HAP-1 (cell line): ENCODE results near the gene MRPL3.

Experiments used
- DNase-seq, 2 experiments: peaks; one replicate each; pipeline ENCODE4 v3.0.0-alpha.2; 2016 to 2020; ENCODE audit warnings: low spot score in 2 of 2
- H3K27me3 ChIP-seq: fragments of 250-450 bp; sonication (Bioruptor Pico); 2 replicates; pipeline ENCODE4 v1.5.1; 2020; ENCODE audit warnings: low read depth, mild to moderate bottlenecking, moderate library complexity
- H3K36me3 ChIP-seq: fragments of 250-450 bp; sonication (Bioruptor Pico); replicated peaks from 2 replicates; pipeline ENCODE4 v1.5.1; 2020; ENCODE audit warnings: mild to moderate bottlenecking
- H3K4me1 ChIP-seq: fragments of 250-450 bp; sonication (Bioruptor Pico); 2 replicates; pipeline ENCODE4 v1.5.1; 2020; ENCODE audit warnings: mild to moderate bottlenecking
- H3K4me3 ChIP-seq: fragments of 250-450 bp; sonication (Bioruptor Pico); 2 replicates; pipeline ENCODE4 v1.5.1; 2020; ENCODE audit warnings: mild to moderate bottlenecking, moderate library complexity
- H3K9me3 ChIP-seq: fragments of 250-450 bp; sonication (Bioruptor Pico); 2 replicates; pipeline ENCODE4 v1.5.1; 2020; ENCODE audit warnings: mild to moderate bottlenecking, moderate library complexity
- in situ Hi-C: fragments of 300-500 bp; cut with MboI; formaldehyde crosslinking; loops from 3 replicates; pipeline ENCODE4 v1.14.3; 2020; ENCODE audit warnings: low sequenced_read_pairs, inconsistent platforms, mixed read lengths

The MRPL3 gene

GRCh38 chr3:131485119-131485518 is 17.7 kb downstream of the MRPL3 start:
- peaks cover 60% of the 10 kb centered on the region for H3K36me3 ChIP-seq
- no peaks in the 10 kb centered on the region for H3K27me3 ChIP-seq
- peaks cover 24% of the 10 kb centered on the region for H3K4me1 ChIP-seq
- in situ Hi-C loops = no loop called here
- no peak for DNase-seq
- H3K9me3 ChIP-seq = no peaks in the 10 kb centered on the region
- no peak overlapping the region for H3K4me3 ChIP-seq

- in situ Hi-C loops = no loop called here
- no peak for DNase-seq
- Histone ChIP-seq H3K27me3 (no peaks in the 10 kb centered on the region), H3K36me3 (peaks cover 59% of the 10 kb centered on the region), H3K9me3 (no peaks in the 10 kb centered on the region), H3K4me1 (peaks cover 24% of the 10 kb centered on the region), H3K4me3 (no peak overlapping the region)
Observed at GRCh38 chr3:131484496-131485111, 18.2 kb downstream of the MRPL3 start.

GRCh38 chr3:131480116-131480515 is 22.7 kb downstream of the MRPL3 start:
- DNase-seq = no peak
- H3K9me3 ChIP-seq = no peaks in the 10 kb centered on the region
- in situ Hi-C loops = no loop called here
- H3K4me1 ChIP-seq = peaks cover 35% of the 10 kb centered on the region
- H3K36me3 ChIP-seq = peaks cover 27% of the 10 kb centered on the region
- H3K4me3 ChIP-seq = no peak overlapping the region
- H3K27me3 ChIP-seq = no peaks in the 10 kb centered on the region

- Histone ChIP-seq H3K36me3 (peaks cover 14% of the 10 kb centered on the region), H3K4me3 (no peak overlapping the region), H3K27me3 (no peaks in the 10 kb centered on the region), H3K4me1 (peaks cover 42% of the 10 kb centered on the region), H3K9me3 (no peaks in the 10 kb centered on the region)
- no peak for DNase-seq
- in situ Hi-C loops = no loop called here
Observed at GRCh38 chr3:131477813-131478212, 25.0 kb downstream of the MRPL3 start.

GRCh38 chr3:131474115-131474514 is 28.7 kb downstream of the MRPL3 start:
- in situ Hi-C loops = no loop called here
- DNase-seq = no peak
- Histone ChIP-seq H3K4me3 (no peak overlapping the region), H3K4me1 (peaks cover 40% of the 10 kb centered on the region), H3K27me3 (no peaks in the 10 kb centered on the region), H3K9me3 (no peaks in the 10 kb centered on the region), H3K36me3 (peaks cover 18% of the 10 kb centered on the region)

- peaks cover 30% of the 10 kb centered on the region for H3K36me3 ChIP-seq
- in situ Hi-C loops = no loop called here
- H3K4me1 ChIP-seq = peaks cover 20% of the 10 kb centered on the region
- no peak overlapping the region for H3K4me3 ChIP-seq
- no peaks in the 10 kb centered on the region for H3K9me3 ChIP-seq
- H3K27me3 ChIP-seq = no peaks in the 10 kb centered on the region
- no peak for DNase-seq
Observed at GRCh38 chr3:131470377-131470776, 32.4 kb downstream of the MRPL3 start.

- DNase-seq = no peak
- no peaks in the 10 kb centered on the region for H3K9me3 ChIP-seq
- peaks cover 13% of the 10 kb centered on the region for H3K36me3 ChIP-seq
- no peaks in the 10 kb centered on the region for H3K27me3 ChIP-seq
- no peak overlapping the region for H3K4me3 ChIP-seq
- in situ Hi-C loops = no loop called here
- no peaks in the 10 kb centered on the region for H3K4me1 ChIP-seq
Observed at GRCh38 chr3:131458653-131459052, 44.1 kb downstream of the MRPL3 start.

GRCh38 chr3:131457220-131457619 is 45.6 kb downstream of the MRPL3 start:
- in situ Hi-C loops = no loop called here
- Histone ChIP-seq H3K27me3 (no peaks in the 10 kb centered on the region), H3K4me1 (no peaks in the 10 kb centered on the region), H3K4me3 (no peak overlapping the region), H3K36me3 (peaks cover 8% of the 10 kb centered on the region), H3K9me3 (no peaks in the 10 kb centered on the region)
- DNase-seq = no peak

GRCh38 chr3:131454501-131454900 is 48.3 kb downstream of the MRPL3 start:
- H3K4me3 ChIP-seq = no peak overlapping the region
- H3K36me3 ChIP-seq = no peaks in the 10 kb centered on the region; the same call in none of the 2 replicates
- no peaks in the 10 kb centered on the region for H3K9me3 ChIP-seq
- no peaks in the 10 kb centered on the region for H3K27me3 ChIP-seq
- in situ Hi-C loops = no loop called here
- no peak for DNase-seq
- H3K4me1 ChIP-seq = no peaks in the 10 kb centered on the region

GRCh38 chr3:131453533-131453932 is 49.2 kb downstream of the MRPL3 start:
- H3K36me3 ChIP-seq = no peaks in the 10 kb centered on the region; the same call in 1 of the 2 replicates
- DNase-seq = no peak
- H3K9me3 ChIP-seq = no peaks in the 10 kb centered on the region
- in situ Hi-C loops = no loop called here
- no peak overlapping the region for H3K4me3 ChIP-seq
- no peaks in the 10 kb centered on the region for H3K4me1 ChIP-seq
- no peaks in the 10 kb centered on the region for H3K27me3 ChIP-seq

GRCh38 chr3:131447349-131447748 is 55.4 kb downstream of the MRPL3 start:
- no peaks in the 10 kb centered on the region for H3K36me3 ChIP-seq
- no peaks in the 10 kb centered on the region for H3K4me1 ChIP-seq
- no peaks in the 10 kb centered on the region for H3K27me3 ChIP-seq
- in situ Hi-C loops = no loop called here
- H3K4me3 ChIP-seq = no peak overlapping the region
- DNase-seq = no peak
- H3K9me3 ChIP-seq = no peaks in the 10 kb centered on the region

GRCh38 chr3:131444180-131444579 is 58.6 kb downstream of the MRPL3 start:
- DNase-seq = no peak
- Histone ChIP-seq H3K4me3 (no peak overlapping the region), H3K36me3 (no peaks in the 10 kb centered on the region), H3K4me1 (no peaks in the 10 kb centered on the region), H3K9me3 (no peaks in the 10 kb centered on the region), H3K27me3 (0 out of 2 replicates have a peak, but pooled peaks cover 2% of the 10 kb centered on the region)
- in situ Hi-C loops = no loop called here

GRCh38 chr3:131439084-131439483 is 63.7 kb downstream of the MRPL3 start:
- 0 out of 2 replicates have a peak, but pooled peaks cover 3% of the 10 kb centered on the region for H3K27me3 ChIP-seq
- in situ Hi-C loops = no loop called here
- H3K4me1 ChIP-seq = no peaks in the 10 kb centered on the region
- DNase-seq = no peak
- no peaks in the 10 kb centered on the region for H3K36me3 ChIP-seq
- no peak overlapping the region for H3K4me3 ChIP-seq
- no peaks in the 10 kb centered on the region for H3K9me3 ChIP-seq

GRCh38 chr3:131435000-131435399 is 67.8 kb downstream of the MRPL3 start:
- no peaks in the 10 kb centered on the region for H3K4me1 ChIP-seq
- in situ Hi-C loops = no loop called here
- no peak overlapping the region for H3K4me3 ChIP-seq
- no peaks in the 10 kb centered on the region for H3K9me3 ChIP-seq
- no peaks in the 10 kb centered on the region for H3K36me3 ChIP-seq
- DNase-seq = no peak
- 0 out of 2 replicates have a peak, but pooled peaks cover 3% of the 10 kb centered on the region for H3K27me3 ChIP-seq

GRCh38 chr3:131432441-131432840 is 70.3 kb downstream of the MRPL3 start:
- Histone ChIP-seq H3K4me1 (no peaks in the 10 kb centered on the region), H3K9me3 (no peaks in the 10 kb centered on the region), H3K27me3 (no peaks in the 10 kb centered on the region), H3K4me3 (no peak overlapping the region), H3K36me3 (no peaks in the 10 kb centered on the region)
- in situ Hi-C loops = no loop called here
- DNase-seq = no peak
